ENCODE data around the gene RRAS2. TPM values are rescaled to one million over a fixed set of nuclear protein-coding genes. Genes with fewer than 3 reads are reported as not detected.

The RRAS2 gene
- total and polyA plus RNA-seq, 9 of the 15 experiments (the other 6 are each of a cell fraction or from before 2014, with no cell fraction given) = 9.4 to 47.5 (median 37.6) TPM

- TF ChIP-seq, protein P1, sequence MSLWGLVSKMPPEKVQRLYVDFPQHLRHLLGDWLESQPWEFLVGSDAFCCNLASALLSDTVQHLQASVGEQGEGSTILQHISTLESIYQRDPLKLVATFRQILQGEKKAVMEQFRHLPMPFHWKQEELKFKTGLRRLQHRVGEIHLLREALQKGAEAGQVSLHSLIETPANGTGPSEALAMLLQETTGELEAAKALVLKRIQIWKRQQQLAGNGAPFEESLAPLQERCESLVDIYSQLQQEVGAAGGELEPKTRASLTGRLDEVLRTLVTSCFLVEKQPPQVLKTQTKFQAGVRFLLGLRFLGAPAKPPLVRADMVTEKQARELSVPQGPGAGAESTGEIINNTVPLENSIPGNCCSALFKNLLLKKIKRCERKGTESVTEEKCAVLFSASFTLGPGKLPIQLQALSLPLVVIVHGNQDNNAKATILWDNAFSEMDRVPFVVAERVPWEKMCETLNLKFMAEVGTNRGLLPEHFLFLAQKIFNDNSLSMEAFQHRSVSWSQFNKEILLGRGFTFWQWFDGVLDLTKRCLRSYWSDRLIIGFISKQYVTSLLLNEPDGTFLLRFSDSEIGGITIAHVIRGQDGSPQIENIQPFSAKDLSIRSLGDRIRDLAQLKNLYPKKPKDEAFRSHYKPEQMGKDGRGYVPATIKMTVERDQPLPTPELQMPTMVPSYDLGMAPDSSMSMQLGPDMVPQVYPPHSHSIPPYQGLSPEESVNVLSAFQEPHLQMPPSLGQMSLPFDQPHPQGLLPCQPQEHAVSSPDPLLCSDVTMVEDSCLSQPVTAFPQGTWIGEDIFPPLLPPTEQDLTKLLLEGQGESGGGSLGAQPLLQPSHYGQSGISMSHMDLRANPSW (CRISPR knock-in tag; IDR thresholded peaks at IDR 0.05) = no peak
- no peak for TF ChIP-seq VEZF1 (CRISPR knock-in tag; IDR thresholded peaks at IDR 0.05)
- no peak for TF ChIP-seq EZH2 (IDR thresholded peaks at IDR 0.05; ENCODE audit: borderline replicate concordance, low read depth, low read length)
- TF ChIP-seq ZBED1 (IDR thresholded peaks at IDR 0.05) = no peak
- TF ChIP-seq NCOR1 (IDR thresholded peaks at IDR 0.05) = no peak
- TF ChIP-seq, protein P2, sequence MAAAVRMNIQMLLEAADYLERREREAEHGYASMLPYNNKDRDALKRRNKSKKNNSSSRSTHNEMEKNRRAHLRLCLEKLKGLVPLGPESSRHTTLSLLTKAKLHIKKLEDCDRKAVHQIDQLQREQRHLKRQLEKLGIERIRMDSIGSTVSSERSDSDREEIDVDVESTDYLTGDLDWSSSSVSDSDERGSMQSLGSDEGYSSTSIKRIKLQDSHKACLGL (CRISPR knock-in tag; IDR thresholded peaks at IDR 0.05; ENCODE audit: borderline replicate concordance, poor library complexity, severe bottlenecking) = no peak
- no peak for TF ChIP-seq CC2D1A (IDR thresholded peaks at IDR 0.05)
- peak; percentile 93 for TF ChIP-seq ZFP1 (CRISPR knock-in tag; IDR thresholded peaks at IDR 0.05)
- no peak for TF ChIP-seq CEBPG (CRISPR knock-in tag; IDR thresholded peaks at IDR 0.05)
- 0 out of 4 replicates have a peak, but pooled peaks of 1 of the 2 experiments have one; percentile 46 for TF ChIP-seq CEBPG (tag; conservative IDR thresholded peaks at IDR 0.05 in 1 of 2, IDR thresholded peaks at IDR 0.05 in 1 of 2)
- no peak for TF ChIP-seq ZNF507 (tag; conservative IDR thresholded peaks at IDR 0.05)
- TF ChIP-seq ZNF785 (CRISPR knock-in tag; IDR thresholded peaks at IDR 0.05) = no peak
- no peak for TF ChIP-seq RBBP5 (IDR thresholded peaks at IDR 0.05; ENCODE audit: borderline replicate concordance, insufficient read depth, low read length, poor library complexity, severe bottlenecking)
- no peak for TF ChIP-seq NR3C1 (CRISPR knock-in tag; IDR thresholded peaks at IDR 0.05)
- no peak for TF ChIP-seq HSF4 (CRISPR knock-in tag; IDR thresholded peaks at IDR 0.05; ENCODE audit: borderline replicate concordance)
- no peak for TF ChIP-seq ZNF696 (CRISPR knock-in tag; conservative IDR thresholded peaks at IDR 0.05)
- no peak for TF ChIP-seq HDAC1 (IDR thresholded peaks at IDR 0.05)
- no peak for TF ChIP-seq USF2 (CRISPR knock-in tag; IDR thresholded peaks at IDR 0.05)
- no peak for TF ChIP-seq ZNF24 (IDR thresholded peaks at IDR 0.05)
Measured at GRCh38 chr11:14346303-14346955, 12.6 kb downstream of the RRAS2 start (continued).
